ENCODE measurements around the gene XXYLT1. TPM values are rescaled to one million over a fixed set of nuclear protein-coding genes. Genes with fewer than 3 reads are reported as not detected.
A peak's percentile ranks its signal among the peaks of the same experiment; 100 is the strongest.

Gene XXYLT1
- total and polyA plus RNA-seq, 8 donors: 1.8 to 5.0 (median 2.6) TPM

GRCh38 chr3:195044411-195044810 is 226.5 kb downstream of the XXYLT1 start:
- TF ChIP-seq, protein P1, sequence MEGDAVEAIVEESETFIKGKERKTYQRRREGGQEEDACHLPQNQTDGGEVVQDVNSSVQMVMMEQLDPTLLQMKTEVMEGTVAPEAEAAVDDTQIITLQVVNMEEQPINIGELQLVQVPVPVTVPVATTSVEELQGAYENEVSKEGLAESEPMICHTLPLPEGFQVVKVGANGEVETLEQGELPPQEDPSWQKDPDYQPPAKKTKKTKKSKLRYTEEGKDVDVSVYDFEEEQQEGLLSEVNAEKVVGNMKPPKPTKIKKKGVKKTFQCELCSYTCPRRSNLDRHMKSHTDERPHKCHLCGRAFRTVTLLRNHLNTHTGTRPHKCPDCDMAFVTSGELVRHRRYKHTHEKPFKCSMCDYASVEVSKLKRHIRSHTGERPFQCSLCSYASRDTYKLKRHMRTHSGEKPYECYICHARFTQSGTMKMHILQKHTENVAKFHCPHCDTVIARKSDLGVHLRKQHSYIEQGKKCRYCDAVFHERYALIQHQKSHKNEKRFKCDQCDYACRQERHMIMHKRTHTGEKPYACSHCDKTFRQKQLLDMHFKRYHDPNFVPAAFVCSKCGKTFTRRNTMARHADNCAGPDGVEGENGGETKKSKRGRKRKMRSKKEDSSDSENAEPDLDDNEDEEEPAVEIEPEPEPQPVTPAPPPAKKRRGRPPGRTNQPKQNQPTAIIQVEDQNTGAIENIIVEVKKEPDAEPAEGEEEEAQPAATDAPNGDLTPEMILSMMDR (IDR thresholded peaks at IDR 0.05): no peak
- no peak overlapping the region for H3K4me3 ChIP-seq
- intact Hi-C loops (cut with DNase I): no loop called here
- H3K27me3 ChIP-seq: no peaks in the 10 kb centered on the region
- WGBS, 2 donors: 80 to 88% methylated on average over 7 of the region's 7 CpGs
- no peaks in the 10 kb centered on the region for H3K36me3 ChIP-seq
- DNase-seq (peak in 1 of 6 donors; percentile 10), FAIRE-seq (no peak), ATAC-seq (no peak)
- H3K27ac ChIP-seq: no peak overlapping the region
- no peaks in the 10 kb centered on the region for H3K9me3 ChIP-seq
- no peaks in the 10 kb centered on the region for H3K4me1 ChIP-seq

DNA sequence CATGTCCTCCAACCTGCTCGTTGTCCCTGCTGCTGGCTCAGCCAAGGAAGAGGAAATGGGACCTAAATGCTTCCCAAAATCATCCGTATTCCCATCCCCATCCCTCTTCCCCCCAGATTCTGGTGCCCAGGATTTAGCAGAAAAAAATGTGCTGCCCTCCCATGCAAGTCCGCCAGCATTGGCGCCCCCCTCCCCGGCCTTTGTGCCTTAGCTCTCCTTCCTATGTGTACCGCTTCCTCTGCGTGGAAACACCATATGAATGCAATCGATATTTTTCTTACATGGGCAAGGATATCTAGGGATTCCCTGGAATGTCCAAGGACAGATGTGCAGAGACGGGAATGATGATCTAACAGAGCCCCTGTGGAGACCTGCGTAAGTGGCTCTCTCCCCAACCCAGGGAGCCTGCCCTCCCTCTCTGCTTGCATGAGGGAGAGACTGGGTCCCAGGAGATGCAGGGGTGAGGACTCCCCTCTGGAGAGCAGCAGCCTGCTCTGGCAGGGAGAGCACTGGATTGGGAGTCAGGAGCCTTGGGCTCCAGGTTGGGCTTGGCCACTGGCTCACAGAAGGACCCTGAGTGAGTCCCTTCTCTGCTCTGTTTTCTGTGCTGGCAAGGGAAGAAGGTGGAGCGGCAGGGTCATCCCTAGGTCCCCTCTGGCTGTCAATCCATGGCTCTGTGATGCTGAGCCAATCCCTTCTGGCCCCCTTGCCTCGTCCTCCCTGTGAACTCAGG is 227.2 kb downstream of the XXYLT1 start:
- Histone ChIP-seq H3K4me1 (no peaks in the 10 kb centered on the region), H3K27ac (no peak overlapping the region), H3K9me3 (no peaks in the 10 kb centered on the region), H3K4me3 (no peak overlapping the region), H3K36me3 (no peaks in the 10 kb centered on the region), H3K27me3 (no peaks in the 10 kb centered on the region)
- peak in 1 of 6 donors; percentile 8 for DNase-seq
- intact Hi-C loops (cut with DNase I): no loop called here
- no peak for FAIRE-seq
- WGBS, 2 donors: 62 to 63% methylated on average over 12 of the region's 12 CpGs
- TF ChIP-seq, protein P1 (IDR thresholded peaks at IDR 0.05): no peak
- no peak for ATAC-seq

DNA sequence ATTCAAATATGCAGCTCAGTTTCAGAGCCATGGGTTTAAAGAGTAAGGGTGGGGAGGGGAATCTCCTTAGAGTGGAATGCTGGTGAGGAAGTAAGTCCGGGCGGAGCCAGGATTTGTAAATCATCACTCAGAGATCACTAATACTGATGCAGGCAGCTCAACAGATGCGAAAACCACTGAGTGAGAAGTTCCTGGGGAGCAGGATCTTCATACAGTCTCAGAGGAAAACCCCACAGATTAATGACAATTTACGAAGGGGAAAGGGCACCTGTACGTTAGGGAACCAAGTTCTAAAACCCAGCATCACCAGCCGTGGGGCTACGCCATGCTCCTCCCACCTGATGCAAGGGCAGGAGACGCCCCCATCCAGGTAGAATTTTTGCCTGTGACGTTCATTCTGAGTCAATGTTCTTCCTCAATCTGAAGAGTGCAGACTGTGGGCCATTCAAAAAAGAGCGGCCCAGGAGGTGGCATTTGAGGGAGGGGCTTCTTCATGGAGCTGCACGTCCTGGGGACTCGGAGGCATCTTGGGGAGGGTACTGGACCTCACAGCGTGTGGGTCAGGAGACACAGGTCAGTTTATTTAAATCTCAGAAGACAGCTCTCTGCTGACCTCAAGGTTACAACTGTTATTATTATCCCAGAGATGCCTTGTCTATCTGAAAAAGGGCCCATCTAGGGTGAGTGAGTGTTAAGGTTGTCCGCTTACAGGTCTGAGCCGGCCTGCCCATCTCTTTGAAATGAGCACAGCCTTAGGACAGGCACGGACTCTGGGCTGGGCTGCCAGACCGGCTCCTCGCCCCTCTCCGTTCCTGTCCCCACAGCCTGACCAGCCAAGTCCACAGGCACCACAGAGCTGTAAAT is 228.0 kb downstream of the XXYLT1 start:
- 58 to 65% methylated on average over 19 of the region's 19 CpGs for WGBS, 2 donors
- H3K27ac ChIP-seq: no peak overlapping the region
- intact Hi-C loops (cut with DNase I): no loop called here
- FAIRE-seq (no peak), DNase-seq (no peak), ATAC-seq (no peak)
- H3K4me1 ChIP-seq: no peaks in the 10 kb centered on the region
- no peak overlapping the region for H3K4me3 ChIP-seq
- no peaks in the 10 kb centered on the region for H3K27me3 ChIP-seq
- TF ChIP-seq, protein P1 (IDR thresholded peaks at IDR 0.05): no peak
- no peaks in the 10 kb centered on the region for H3K36me3 ChIP-seq
- H3K9me3 ChIP-seq: no peaks in the 10 kb centered on the region

DNA sequence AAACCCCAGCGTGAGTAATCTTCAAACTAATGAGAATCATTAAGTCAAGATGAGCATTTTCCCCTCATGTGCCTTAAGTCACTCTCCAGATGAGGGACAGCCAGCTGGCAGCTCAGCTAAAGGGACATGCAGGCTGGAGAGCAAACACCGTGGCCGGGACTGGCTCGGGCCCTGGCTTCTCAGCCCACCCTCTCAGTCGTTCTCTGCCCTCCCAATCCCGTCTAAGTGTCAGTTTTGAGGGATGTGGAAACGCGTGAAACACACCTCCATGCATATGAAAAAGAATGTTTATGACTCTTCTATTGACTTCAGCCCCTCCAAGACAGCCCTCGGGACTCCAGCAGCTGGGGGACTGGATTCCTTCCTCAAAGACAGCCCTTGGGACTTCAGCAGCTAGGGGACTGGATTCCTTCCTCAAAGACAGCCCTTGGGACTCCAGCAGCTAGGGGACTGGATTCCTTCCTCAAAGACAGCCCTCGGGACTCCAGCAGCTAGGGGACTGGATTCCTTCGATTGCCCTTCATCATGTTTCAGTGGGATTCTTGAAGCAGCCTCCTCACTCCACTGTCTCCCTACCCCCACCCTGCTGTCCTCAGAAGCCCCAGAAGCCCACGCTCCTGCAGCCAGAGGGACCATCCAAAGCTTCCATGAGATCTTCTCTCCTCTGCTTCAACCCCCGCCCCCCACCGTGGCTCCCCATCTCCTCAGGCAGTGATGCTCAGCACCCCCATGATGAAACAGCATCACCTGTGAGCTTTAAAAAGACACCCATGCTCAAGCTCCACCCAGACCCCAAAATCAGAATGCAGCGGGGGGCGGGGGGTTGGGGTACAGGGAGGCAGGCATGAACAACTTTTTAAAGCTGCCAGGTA is 228.9 kb downstream of the XXYLT1 start:
- Histone ChIP-seq H3K36me3 (no peaks in the 10 kb centered on the region), H3K27ac (no peak overlapping the region), H3K4me1 (no peaks in the 10 kb centered on the region), H3K27me3 (no peaks in the 10 kb centered on the region), H3K4me3 (no peak overlapping the region), H3K9me3 (no peaks in the 10 kb centered on the region)
- DNase-seq (no peak), FAIRE-seq (no peak), ATAC-seq (no peak)
- WGBS, 2 donors: 68 to 76% methylated on average over 16 of the region's 16 CpGs
- TF ChIP-seq, protein P1 (IDR thresholded peaks at IDR 0.05): no peak
- intact Hi-C loops (cut with DNase I): no loop called here

All from pancreas (tissue), 10 donors.